Measurements from ENCODE around the gene IL11.

- TF ChIP-seq CTCF (IDR thresholded peaks at IDR 0.05) (no peak), EZH2 (IDR thresholded peaks at IDR 0.05) (no peak)
These were observed 48.8 kb upstream of the IL11 start for GRCh38 chr19:55419103-55419502.

Measured in neural progenitor cell (in vitro differentiated cells).